Peyer's patch (tissue), 4 donors: ENCODE data around the gene DOCK1. TPM values are rescaled to one million over a fixed set of nuclear protein-coding genes. Genes with fewer than 3 reads are reported as not detected.
"Not testable (repeated sequence)": the region's sequence is repeated elsewhere in the genome, so short reads cannot be mapped to it uniquely, and the experiment has no call there.

Experiments
- DNase-seq, 3 donors: peaks; one replicate each; pipeline ENCODE4 v3.0.0-alpha.2; 2017 to 2019
- H3K27ac ChIP-seq, 4 donors: fragments of 200-600 bp; sonication (generic); one replicate each; pipeline ENCODE4 v1.5.1; 2016 to 2019
- H3K27me3 ChIP-seq, 2 donors: fragments of 200-600 bp; sonication (generic); one replicate each; pipeline ENCODE4 v1.5.1; 2019
- H3K36me3 ChIP-seq, 3 donors: fragments of 200-600 bp; sonication (generic); one replicate each; pipeline ENCODE4 v1.5.1; 2016 to 2019
- H3K4me1 ChIP-seq, 4 donors: fragments of 200-600 bp; sonication (generic); one replicate each; pipeline ENCODE4 v1.5.1; 2016 to 2019
- H3K4me3 ChIP-seq, 4 donors: fragments of 200-600 bp; sonication (generic); 1 replicate in 3 of 4; 2 replicates in 1 of 4; pipeline ENCODE4 v1.5.1; 2016 to 2019; ENCODE audit warnings: mild to moderate bottlenecking in 1 of 4
- H3K9me3 ChIP-seq, 4 donors: fragments of 200-600 bp; sonication (generic); one replicate each; pipeline ENCODE4 v1.5.1; 2016 to 2019; ENCODE audit warnings: mild to moderate bottlenecking in 1 of 4
- POLR2A ChIP-seq, 2 donors: fragments of 450-650 bp; IDR thresholded peaks; one replicate each; pipeline ENCODE4 v1.5.1; 2017; ENCODE audit warnings: antibody characterized with exemption in 2 of 2, mild to moderate bottlenecking in 2 of 2, moderate library complexity in 2 of 2
- total RNA-seq, 4 donors: library from RNA; depleted of rRNA; stranded (reverse); fragments of >200 nt; gene quantifications; one replicate each; pipeline ENCODE4 v1.1.0, GENCODE V29; 2016
- TF ChIP-seq, protein P1 (sequence below), 6 experiments: fragments of 450-650 bp in 4 of 6; fragments of 200-600 bp in 2 of 6; sonication (generic) in 1 of 6; IDR thresholded peaks; one replicate each; pipeline ENCODE4 v1.5.1; 2017 to 2019; ENCODE audit warnings: antibody characterized with exemption in 6 of 6, mild to moderate bottlenecking in 3 of 6, moderate library complexity in 1 of 6

DOCK1 gene
- total RNA-seq, 4 donors from 2014 or later = 42.0 to 117 (median 92.2) TPM

- H3K9me3 ChIP-seq = no peaks in the 10 kb centered on the region
- no peak overlapping the region for H3K27ac ChIP-seq
- no peak for TF ChIP-seq POLR2A (IDR thresholded peaks at IDR 0.05)
- TF ChIP-seq, protein P1, sequence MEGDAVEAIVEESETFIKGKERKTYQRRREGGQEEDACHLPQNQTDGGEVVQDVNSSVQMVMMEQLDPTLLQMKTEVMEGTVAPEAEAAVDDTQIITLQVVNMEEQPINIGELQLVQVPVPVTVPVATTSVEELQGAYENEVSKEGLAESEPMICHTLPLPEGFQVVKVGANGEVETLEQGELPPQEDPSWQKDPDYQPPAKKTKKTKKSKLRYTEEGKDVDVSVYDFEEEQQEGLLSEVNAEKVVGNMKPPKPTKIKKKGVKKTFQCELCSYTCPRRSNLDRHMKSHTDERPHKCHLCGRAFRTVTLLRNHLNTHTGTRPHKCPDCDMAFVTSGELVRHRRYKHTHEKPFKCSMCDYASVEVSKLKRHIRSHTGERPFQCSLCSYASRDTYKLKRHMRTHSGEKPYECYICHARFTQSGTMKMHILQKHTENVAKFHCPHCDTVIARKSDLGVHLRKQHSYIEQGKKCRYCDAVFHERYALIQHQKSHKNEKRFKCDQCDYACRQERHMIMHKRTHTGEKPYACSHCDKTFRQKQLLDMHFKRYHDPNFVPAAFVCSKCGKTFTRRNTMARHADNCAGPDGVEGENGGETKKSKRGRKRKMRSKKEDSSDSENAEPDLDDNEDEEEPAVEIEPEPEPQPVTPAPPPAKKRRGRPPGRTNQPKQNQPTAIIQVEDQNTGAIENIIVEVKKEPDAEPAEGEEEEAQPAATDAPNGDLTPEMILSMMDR (IDR thresholded peaks at IDR 0.05) = no peak
- H3K4me3 ChIP-seq = no peak overlapping the region
- no peaks in the 10 kb centered on the region for H3K36me3 ChIP-seq
- no peaks in the 10 kb centered on the region for H3K27me3 ChIP-seq
- H3K4me1 ChIP-seq = no peaks in the 10 kb centered on the region
- DNase-seq = no peak
Observed at GRCh38 chr10:127291329-127291728, 386.1 kb downstream of the DOCK1 start.

GRCh38 chr10:127292888-127293287 is 387.7 kb downstream of the DOCK1 start:
- no peaks in the 10 kb centered on the region for H3K27me3 ChIP-seq
- no peak for DNase-seq
- H3K36me3 ChIP-seq = no peaks in the 10 kb centered on the region
- H3K4me1 ChIP-seq = no peaks in the 10 kb centered on the region
- H3K4me3 ChIP-seq = no peak overlapping the region
- no peak overlapping the region for H3K27ac ChIP-seq
- TF ChIP-seq, protein P1 (IDR thresholded peaks at IDR 0.05) = no peak
- TF ChIP-seq POLR2A (IDR thresholded peaks at IDR 0.05) = no peak
- no peaks in the 10 kb centered on the region for H3K9me3 ChIP-seq

DNA sequence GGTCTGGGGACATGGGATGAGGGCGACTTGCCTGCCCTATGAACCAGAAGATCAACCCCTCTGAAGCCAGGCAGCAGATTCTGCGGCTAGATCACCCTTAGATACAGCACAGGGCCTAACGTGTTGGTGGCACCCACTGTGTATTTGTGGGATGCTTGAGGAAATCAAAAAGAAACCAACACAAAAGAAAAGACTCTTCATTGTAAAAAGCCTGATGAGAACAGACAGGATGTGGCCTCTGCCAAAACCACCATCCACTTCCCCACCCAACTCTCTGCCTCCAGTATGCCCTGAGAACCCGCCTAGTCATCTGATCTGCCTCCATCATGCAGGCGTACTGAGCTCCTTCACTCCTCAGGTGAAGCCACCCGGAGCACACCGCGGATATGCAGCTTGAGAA is 388.4 kb downstream of the DOCK1 start:
- Histone ChIP-seq H3K36me3 (no peaks in the 10 kb centered on the region), H3K27me3 (no peaks in the 10 kb centered on the region), H3K4me3 (no peak overlapping the region), H3K9me3 (no peaks in the 10 kb centered on the region), H3K27ac (no peak overlapping the region), H3K4me1 (no peaks in the 10 kb centered on the region)
- DNase-seq = no peak
- TF ChIP-seq, protein P1 (IDR thresholded peaks at IDR 0.05) = no peak

GRCh38 chr10:127296696-127297095 is 391.5 kb downstream of the DOCK1 start:
- TF ChIP-seq POLR2A (IDR thresholded peaks at IDR 0.05) = no peak
- TF ChIP-seq, protein P1 (IDR thresholded peaks at IDR 0.05) = no peak
- Histone ChIP-seq H3K4me3 (no peak overlapping the region), H3K27me3 (no peaks in the 10 kb centered on the region), H3K27ac (no peak overlapping the region), H3K36me3 (no peaks in the 10 kb centered on the region), H3K4me1 (peaks cover 0 to 6% (median 0%) of the 10 kb centered on the region in 4 donors), H3K9me3 (no peaks in the 10 kb centered on the region)
- DNase-seq = no peak

- H3K27me3 ChIP-seq = no peaks in the 10 kb centered on the region
- H3K36me3 ChIP-seq = no peaks in the 10 kb centered on the region
- no peaks in the 10 kb centered on the region for H3K9me3 ChIP-seq
- DNase-seq = no peak
- no peak overlapping the region for H3K4me3 ChIP-seq
- peaks cover 0 to 6% (median 0%) of the 10 kb centered on the region in 4 donors for H3K4me1 ChIP-seq
- TF ChIP-seq, protein P1 (IDR thresholded peaks at IDR 0.05) = no peak
- no peak for TF ChIP-seq POLR2A (IDR thresholded peaks at IDR 0.05)
- H3K27ac ChIP-seq = no peak overlapping the region
Observed at GRCh38 chr10:127298381-127298780, 393.2 kb downstream of the DOCK1 start.

GRCh38 chr10:127299192-127299591 is 394.0 kb downstream of the DOCK1 start:
- DNase-seq, H3K9me3 ChIP-seq, H3K4me1 ChIP-seq, H3K27ac ChIP-seq, H3K36me3 ChIP-seq, H3K27me3 ChIP-seq, H3K4me3 ChIP-seq: not testable (repeated sequence)
